ENCODE results near the gene CDKN2B-AS1. TPM values are rescaled to one million over a fixed set of nuclear protein-coding genes. Genes with fewer than 3 reads are reported as not detected.

Gene CDKN2B-AS1
- total and polyA plus RNA-seq, 2 experiments from 2014 or later, result 0.27 to 0.68 TPM

GRCh38 chr9:22131817-22132216 is 137.2 kb downstream of the CDKN2B-AS1 start:
- Histone ChIP-seq H3K9me3 (ENCODE audit: low read depth) (no peaks in the 10 kb centered on the region), H3K79me2 (no peaks in the 10 kb centered on the region), H3K4me3 (no peak overlapping the region), H3K27ac (no peak overlapping the region), H3K4me1 (ENCODE audit: insufficient read depth) (no peaks in the 10 kb centered on the region), H2AFZ (no peak overlapping the region), H3K4me2 (no peak overlapping the region), H3K27me3 (no peaks in the 10 kb centered on the region), H3K9me2 (replicated peaks; ENCODE audit: insufficient read depth) (no peaks in the 10 kb centered on the region), H4K20me1 (ENCODE audit: insufficient read depth, poor library complexity, severe bottlenecking) (no peaks in the 10 kb centered on the region), H3K36me3 (replicated peaks; ENCODE audit: insufficient read depth, low read depth) (no peaks in the 10 kb centered on the region)
- TF ChIP-seq EZH2phosphoT487 (IDR thresholded peaks at IDR 0.05; ENCODE audit: low read depth, severe bottlenecking, unreplicated experiment) (no peak), EZH2 (IDR thresholded peaks at IDR 0.05; ENCODE audit: borderline replicate concordance) (no peak), CTCF (IDR thresholded peaks at IDR 0.05; ENCODE audit: poor library complexity) (no peak)
- DNase-seq (ENCODE audit: low spot score), result no peak

GRCh38 chr9:22134390-22134789 is 139.8 kb downstream of the CDKN2B-AS1 start:
- no peaks in the 10 kb centered on the region for H3K9me3 ChIP-seq (ENCODE audit: low read depth)

GRCh38 chr9:22136461-22137096 is 142.0 kb downstream of the CDKN2B-AS1 start:
- H3K9me2 ChIP-seq (replicated peaks; ENCODE audit: insufficient read depth), result no peaks in the 10 kb centered on the region
- TF ChIP-seq EZH2 (IDR thresholded peaks at IDR 0.05; ENCODE audit: borderline replicate concordance), result no peak
- no peak for TF ChIP-seq CTCF (IDR thresholded peaks at IDR 0.05; ENCODE audit: poor library complexity)
- no peak for TF ChIP-seq EZH2phosphoT487 (IDR thresholded peaks at IDR 0.05; ENCODE audit: low read depth, severe bottlenecking, unreplicated experiment)
- H3K27me3 ChIP-seq, result no peaks in the 10 kb centered on the region
- H3K4me2 ChIP-seq, result no peak overlapping the region
- H3K79me2 ChIP-seq, result no peaks in the 10 kb centered on the region
- H4K20me1 ChIP-seq (ENCODE audit: insufficient read depth, poor library complexity, severe bottlenecking), result no peaks in the 10 kb centered on the region
- H3K4me3 ChIP-seq, result no peak overlapping the region
- no peak overlapping the region for H3K27ac ChIP-seq
- DNase-seq (ENCODE audit: low spot score), result no peak
- no peaks in the 10 kb centered on the region for H3K36me3 ChIP-seq (replicated peaks; ENCODE audit: insufficient read depth, low read depth)
- no peaks in the 10 kb centered on the region for H3K9me3 ChIP-seq (ENCODE audit: low read depth)
- 71% methylated on average over 3 of the region's 3 CpGs for WGBS (ENCODE audit: low lambda C conversion rate, missing lambda C conversion rate)
- no peaks in the 10 kb centered on the region for H3K4me1 ChIP-seq (ENCODE audit: insufficient read depth)
- no peak overlapping the region for H2AFZ ChIP-seq

More at GRCh38 chr9:22134390-22134789, 139.8 kb downstream of the CDKN2B-AS1 start:
- H3K9me2 ChIP-seq (replicated peaks; ENCODE audit: insufficient read depth), result no peaks in the 10 kb centered on the region
- no peaks in the 10 kb centered on the region for H3K27me3 ChIP-seq
- TF ChIP-seq EZH2 (IDR thresholded peaks at IDR 0.05; ENCODE audit: borderline replicate concordance) (no peak), EZH2phosphoT487 (IDR thresholded peaks at IDR 0.05; ENCODE audit: low read depth, severe bottlenecking, unreplicated experiment) (no peak)
- H3K79me2 ChIP-seq, result no peaks in the 10 kb centered on the region
- H2AFZ ChIP-seq, result no peak overlapping the region
- H4K20me1 ChIP-seq (ENCODE audit: insufficient read depth, poor library complexity, severe bottlenecking), result no peaks in the 10 kb centered on the region
- 94% methylated on average over 2 of the region's 2 CpGs for WGBS (ENCODE audit: low lambda C conversion rate, missing lambda C conversion rate)
- H3K27ac ChIP-seq, result no peak overlapping the region
- no peaks in the 10 kb centered on the region for H3K4me1 ChIP-seq (ENCODE audit: insufficient read depth)
- H3K4me2 ChIP-seq, result no peak overlapping the region
- no peak overlapping the region for H3K4me3 ChIP-seq
- DNase-seq (ENCODE audit: low spot score), result no peak
- no peaks in the 10 kb centered on the region for H3K36me3 ChIP-seq (replicated peaks; ENCODE audit: insufficient read depth, low read depth)

- Histone ChIP-seq H3K4me3 (no peak overlapping the region), H3K36me3 (replicated peaks; ENCODE audit: insufficient read depth, low read depth) (no peaks in the 10 kb centered on the region)
Observed at GRCh38 chr9:22138956-22139660, 144.5 kb downstream of the CDKN2B-AS1 start.

More at GRCh38 chr9:22138956-22139660, 144.5 kb downstream of the CDKN2B-AS1 start:
- H3K4me1 ChIP-seq (ENCODE audit: insufficient read depth), result no peaks in the 10 kb centered on the region
- no peak overlapping the region for H3K27ac ChIP-seq
- no peak overlapping the region for H3K4me2 ChIP-seq
- H3K79me2 ChIP-seq, result no peaks in the 10 kb centered on the region
- WGBS (ENCODE audit: low lambda C conversion rate, missing lambda C conversion rate), result 89% methylated on average over 4 of the region's 4 CpGs
- no peaks in the 10 kb centered on the region for H3K9me3 ChIP-seq (ENCODE audit: low read depth)
- no peaks in the 10 kb centered on the region for H3K27me3 ChIP-seq
- no peaks in the 10 kb centered on the region for H4K20me1 ChIP-seq (ENCODE audit: insufficient read depth, poor library complexity, severe bottlenecking)
- no peak for DNase-seq (ENCODE audit: low spot score)
- no peaks in the 10 kb centered on the region for H3K9me2 ChIP-seq (replicated peaks; ENCODE audit: insufficient read depth)
- H2AFZ ChIP-seq, result no peak overlapping the region
- no peak for TF ChIP-seq EZH2 (IDR thresholded peaks at IDR 0.05; ENCODE audit: borderline replicate concordance)
- no peak for TF ChIP-seq EZH2phosphoT487 (IDR thresholded peaks at IDR 0.05; ENCODE audit: low read depth, severe bottlenecking, unreplicated experiment)
- no peak for TF ChIP-seq CTCF (IDR thresholded peaks at IDR 0.05; ENCODE audit: poor library complexity)
